GM12878 (cell line): ENCODE measurements around the gene POLR3E. TPM values are rescaled to one million over a fixed set of nuclear protein-coding genes. Genes with fewer than 3 reads are reported as not detected.
A peak's percentile ranks its signal among the peaks of the same experiment; 100 is the strongest.
"Not testable (repeated sequence)": the region's sequence is repeated elsewhere in the genome, so short reads cannot be mapped to it uniquely, and the experiment has no call there.

ENCODE experiments used
- ATAC-seq: fragments of 200-7000 bp; cut with Tn5 transposase; 3 replicates; pipeline ENCODE4 v1.9.1; 2020; ENCODE audit warnings: mild to moderate bottlenecking, moderate library complexity
- BruUV-seq: library from RNA; stranded (reverse); fragments of 400-500 nt; replicated peaks from 2 replicates; lab custom pipeline; 2021; lab: Mats Ljungman, UMichigan
- CTCF ChIA-PET: fragments of 300-600 bp; sonication (Branson Sonifier 250); formaldehyde crosslinking; extraction: SDS; loops from one replicate; lab custom pipeline; 2021; ENCODE audit warnings: inconsistent platforms; lab: Yijun Ruan, JAX
- POLR2A ChIA-PET: fragments of 350-600 bp; formaldehyde crosslinking; extraction: SDS; loops from one replicate; lab custom pipeline; 2021; ENCODE audit warnings: inconsistent platforms; lab: Charles Lee
- RAD21 ChIA-PET: fragments of 300-600 bp; sonication (Branson Sonifier 250); formaldehyde crosslinking; loops from one replicate; lab custom pipeline; 2023; ENCODE audit warnings: antibody characterized with exemption; ENCODE audit not compliant: unreplicated experiment; lab: Charles Lee
- SMC1A ChIA-PET: fragments of 300-600 bp; sonication (Branson Sonifier 250); formaldehyde crosslinking; loops from one replicate; lab custom pipeline; 2023; ENCODE audit not compliant: unreplicated experiment, uncharacterized antibody; lab: Charles Lee
- DNase-seq: peaks from one replicate; pipeline ENCODE4 v3.0.0-alpha.2; 2011; ENCODE audit warnings: low read depth, low spot score
- FAIRE-seq: peaks from 3 replicates; lab custom pipeline; 2011; peaks lifted over from hg19 to GRCh38; lab: Jason Lieb, UNC
- H2AFZ ChIP-seq: 2 replicates; pipeline ENCODE4 v1.6.0; 2011; ENCODE audit warnings: low read depth, low read length, control low read depth; ENCODE audit not compliant: control insufficient read depth
- H3K27ac ChIP-seq: 2 replicates; pipeline ENCODE4 v1.5.1; 2011; ENCODE audit warnings: control low read depth; ENCODE audit not compliant: control insufficient read depth, insufficient read depth
- H3K27me3 ChIP-seq, 2 experiments: replicated peaks in 1 of 2; 2 replicates each; pipeline versions ENCODE4 v1.6.0 to v1.6.1; 2011; ENCODE audit warnings: low read length in 1 of 2; ENCODE audit not compliant: control insufficient read depth in 2 of 2, insufficient read depth in 2 of 2
- H3K36me3 ChIP-seq, 2 experiments: 2 replicates each; pipeline ENCODE4 v1.5.1; 2011; ENCODE audit warnings: low read length in 1 of 2; ENCODE audit not compliant: control insufficient read depth in 2 of 2, insufficient read depth in 2 of 2
- H3K4me1 ChIP-seq: 2 replicates; pipeline ENCODE4 v1.6.1; 2011; ENCODE audit warnings: mild to moderate bottlenecking, low read length, moderate library complexity, mixed read lengths; ENCODE audit not compliant: control insufficient read depth, insufficient read depth
- H3K4me2 ChIP-seq: 2 replicates; pipeline ENCODE4 v1.6.0; 2011; ENCODE audit warnings: control low read depth; ENCODE audit not compliant: control insufficient read depth, insufficient read depth
- H3K4me3 ChIP-seq: fragments of 200-600 bp; sonication (generic); 2 replicates; pipeline ENCODE4 v1.5.1; 2016
- H3K79me2 ChIP-seq: 2 replicates; pipeline ENCODE4 v1.6.0; 2011; ENCODE audit warnings: low read length; ENCODE audit not compliant: control insufficient read depth, insufficient read depth
- H3K9ac ChIP-seq: 2 replicates; pipeline ENCODE4 v1.8.0; 2011; ENCODE audit warnings: low read length, control low read depth, mixed read lengths; ENCODE audit not compliant: control insufficient read depth, insufficient read depth
- H3K9me3 ChIP-seq: replicated peaks from 3 replicates; pipeline ENCODE4 v1.5.1; 2011; ENCODE audit warnings: mild to moderate bottlenecking, low read length; ENCODE audit not compliant: control insufficient read depth, insufficient read depth
- H4K20me1 ChIP-seq: 2 replicates; pipeline ENCODE4 v1.6.0; 2011; ENCODE audit not compliant: control insufficient read depth, insufficient read depth
- CTCF ChIP-seq, 3 experiments: IDR thresholded peaks in 2 of 3; conservative IDR thresholded peaks in 1 of 3; 2 replicates each; pipeline ENCODE4 v1.5.1; 2011; ENCODE audit warnings: low read depth in 3 of 3, low read length in 3 of 3, mild to moderate bottlenecking in 3 of 3, control low read depth in 2 of 3, moderate library complexity in 2 of 3, inconsistent platforms in 1 of 3, mixed read lengths in 1 of 3; ENCODE audit not compliant: control insufficient read depth in 2 of 3, insufficient read depth in 1 of 3; ENCODE audit errors: extremely low read depth in 1 of 3
- PAX8 ChIP-seq: fragments of 450-650 bp; IDR thresholded peaks from 2 replicates; pipeline ENCODE4 v1.6.1; 2017; ENCODE audit warnings: mild to moderate bottlenecking, moderate library complexity
- SMARCA5 ChIP-seq: fragments of 450-650 bp; IDR thresholded peaks from 2 replicates; pipeline ENCODE4 v1.6.1; 2017; ENCODE audit warnings: mild to moderate bottlenecking
- SMC3 ChIP-seq: IDR thresholded peaks from 2 replicates; pipeline ENCODE4 v1.6.1; 2011; ENCODE audit warnings: low read length, improper control_type of control experiment, borderline replicate concordance
- WGBS: methylation state at CpG from one replicate; pipeline ENCODE4 v1.1.6; 2016; ENCODE audit warnings: low lambda C conversion rate; ENCODE audit not compliant: insufficient replicate concordance, insufficient coverage; ENCODE audit errors: missing lambda C conversion rate; 5-methylcytosine and 5-hydroxymethylcytosine counted together
- in situ Hi-C: fragments of 300-500 bp; cut with MboI; formaldehyde crosslinking; loops from 9 replicates; pipeline ENCODE4 v1.14.3; 2018; ENCODE audit warnings: mixed read lengths
- intact Hi-C: fragments of 100-400 bp; cut with micrococcal nuclease; formaldehyde crosslinking; loops from one replicate; pipeline ENCODE4 v1.14.2; 2022; ENCODE audit not compliant: unreplicated experiment
- polyA plus RNA-seq, 11 experiments: library from polyadenylated mRNA; depleted of rRNA in 4 of 11; unstranded in 6 of 11; stranded (reverse) in 5 of 11; fragments of >200 nt; fragmentation: Nextera tagmentation in 4 of 11; fragmentation: Illumina TruSeq in 1 of 11; extraction: Ambion mirVana in 4 of 11; extraction: Trizol in 1 of 11; gene quantifications; 1 replicate in 1 of 11; 2 replicates in 10 of 11; pipeline versions ENCODE4 v1.2.1 to v1.2.3, GENCODE V29; 2011 to 2016; ENCODE audit warnings: inconsistent platforms in 2 of 11, missing spikeins in 2 of 11, low read depth in 1 of 11
- total RNA-seq, 4 experiments: library from RNA; depleted of rRNA in 3 of 4; stranded (reverse); fragments of >200 nt in 3 of 4; fragmentation: Illumina TruSeq in 1 of 4; extraction: Trizol in 1 of 4; gene quantifications; 2 replicates each; pipeline versions ENCODE4 v1.2.1 to v1.2.3, GENCODE V29; 2013 to 2021

POLR3E gene
- total and polyA plus RNA-seq, 10 of the 15 experiments (the other 5 are each of a cell fraction or from before 2014, with no cell fraction given), result 11.1 to 79.5 (median 39.7) TPM

- H4K20me1 ChIP-seq, result peaks cover 8% of the 10 kb centered on the region; the same call in 1 of the 2 replicates
- H3K79me2 ChIP-seq, result peaks cover 29% of the 10 kb centered on the region
- ChIA-PET CTCF (interaction anchor here (0.6 to 7.5 kb wide), 33 partner anchors 9 to 1380 kb away, joined by 3 to 132 read pairs (median 4); partner anchors contain the start of gene EEF2K), RAD21 (interaction anchor here (0.7 to 1.5 kb wide), 10 partner anchors 20 to 117 kb away, joined by 3 to 10 read pairs (median 4); no protein-coding TSS in a partner anchor), SMC1A (interaction anchor here (0.8 to 7.2 kb wide), 10 partner anchors 9 to 1141 kb away, joined by 3 to 86 read pairs (median 5); partner anchors contain the start of gene EEF2K), POLR2A (interaction anchor here (0.6 to 1.4 kb wide), 4 partner anchors 53 to 113 kb away, joined by 3 to 4 read pairs (median 4); no protein-coding TSS in a partner anchor)
- H3K9ac ChIP-seq, result no peak overlapping the region
- no peak for DNase-seq
- in situ Hi-C loops, result loop anchor here (25.0 kb wide), 1 partner anchor 262 kb away; no protein-coding TSS in a partner anchor
- 33% methylated on average over 8 of the region's 8 CpGs for WGBS
- H3K27me3 ChIP-seq, result no peaks in the 10 kb centered on the region
- no peak overlapping the region for H3K27ac ChIP-seq
- H3K4me3 ChIP-seq, result no peak overlapping the region; the same call in 1 of the 2 replicates
- BruUV-seq, result no TSS peak
- peak; percentile 19 for ATAC-seq
- no peak overlapping the region for H2AFZ ChIP-seq
- FAIRE-seq, result no peak
- peaks cover 6 to 14% of the 10 kb centered on the region in 2 experiments; a peak in 3 of 4 replicates for H3K36me3 ChIP-seq
- intact Hi-C loops, result no loop called here
- H3K4me1 ChIP-seq, result peaks cover 13% of the 10 kb centered on the region
- peak overlapping the region; percentile 38 for H3K4me2 ChIP-seq
- TF ChIP-seq SMARCA5 (peak; percentile 71), CTCF (IDR thresholded peaks at IDR 0.05 in 2 of 3, conservative IDR thresholded peaks at IDR 0.05 in 1 of 3; ENCODE audit: control insufficient read depth in 2 of 3, extremely low read depth in 1 of 3, insufficient read depth in 1 of 3, low read depth in 3 of 3, low read length in 3 of 3) (peak; percentile 70 to 85 (median 76)), SMC3 (peak; percentile 58; the same call in 1 of the 2 replicates), PAX8 (no peak)
- no peaks in the 10 kb centered on the region for H3K9me3 ChIP-seq
These were observed 3.3 kb downstream of the POLR3E start for GRCh38 chr16:22300427-22301071.

- WGBS, result over 99% methylated on average over 7 of the region's 7 CpGs
- H3K79me2 ChIP-seq, result peaks cover 29% of the 10 kb centered on the region
- H3K9me3 ChIP-seq, H3K27me3 ChIP-seq, FAIRE-seq, H2AFZ ChIP-seq, BruUV-seq, H3K4me1 ChIP-seq, H3K4me2 ChIP-seq, POLR2A ChIA-PET, DNase-seq, intact Hi-C loops, H3K4me3 ChIP-seq, ATAC-seq, H3K27ac ChIP-seq, H3K9ac ChIP-seq, H4K20me1 ChIP-seq: not testable (repeated sequence)
- peaks cover 6 to 14% of the 10 kb centered on the region in 2 experiments; a peak in 3 of 4 replicates for H3K36me3 ChIP-seq
- SMC1A ChIA-PET, result interaction anchor here (1.2 to 7.2 kb wide), 6 partner anchors 19 to 113 kb away, joined by 3 to 86 read pairs (median 5); no protein-coding TSS in a partner anchor
- in situ Hi-C loops, result loop anchor here (25.0 kb wide), 1 partner anchor 261 kb away; no protein-coding TSS in a partner anchor
- RAD21 ChIA-PET, result interaction anchor here (1.0 to 1.5 kb wide), 3 partner anchors 20 to 109 kb away, joined by 3 to 10 read pairs (median 9); no protein-coding TSS in a partner anchor
- CTCF ChIA-PET, result interaction anchor here (1.1 to 7.5 kb wide), 10 partner anchors 8 to 222 kb away, joined by 5 to 132 read pairs (median 7); no protein-coding TSS in a partner anchor
These were observed 4.2 kb downstream of the POLR3E start for GRCh38 chr16:22301423-22301822.
